Measurements from ENCODE around the gene ARHGAP1. TPM values are rescaled to one million over a fixed set of nuclear protein-coding genes. Genes with fewer than 3 reads are reported as not detected.

The ARHGAP1 gene
- total and polyA plus RNA-seq, 2 of the 4 experiments (the other 2 are of a cell fraction) = 46.6 to 78.8 TPM

DNA sequence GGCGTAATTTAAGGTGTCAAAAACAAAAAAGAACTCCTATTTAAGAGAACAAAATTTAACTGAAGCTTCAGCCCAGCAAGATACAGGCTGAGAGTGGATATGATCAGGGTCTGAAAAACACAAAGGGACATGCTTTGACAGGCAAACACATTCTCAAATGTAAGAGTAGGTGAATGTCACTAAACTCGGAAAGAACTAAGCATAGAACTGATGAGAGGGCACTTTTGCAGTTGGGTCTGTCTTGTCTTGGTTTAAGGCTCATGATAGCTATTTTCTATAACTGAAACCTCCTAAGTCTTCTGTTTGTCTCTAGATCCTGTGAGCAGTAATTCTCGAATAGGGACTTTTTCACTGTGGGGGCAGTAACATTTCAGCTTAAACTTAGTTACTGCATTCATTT is 45.6 kb upstream of the ARHGAP1 start:
- H3K9me1 ChIP-seq (ENCODE audit: insufficient read depth, low read length) = peaks cover 4% of the 10 kb centered on the region; the same call in 1 of the 2 replicates
- H3K9me3 ChIP-seq (ENCODE audit: control insufficient read depth, insufficient read depth, low read length) = no peaks in the 10 kb centered on the region
- no peak overlapping the region for H4K8ac ChIP-seq (ENCODE audit: low read depth in 2 of 2, low read length in 2 of 2)
- no peak overlapping the region for H4K91ac ChIP-seq (ENCODE audit: insufficient read depth, low read depth, low read length)
- H2AK9ac ChIP-seq (replicated peaks; ENCODE audit: low read depth, low read length, poor library complexity) = no peak overlapping the region
- no peak overlapping the region for H3K27ac ChIP-seq (ENCODE audit: insufficient read depth, low read length)
- no peak overlapping the region for H3K9ac ChIP-seq (ENCODE audit: low read depth, low read length)
- no peak overlapping the region for H3K4ac ChIP-seq (ENCODE audit: low read depth, low read length)
- no peak overlapping the region for H2AFZ ChIP-seq (replicated peaks; ENCODE audit: low read length, poor library complexity)
- peaks cover 64% of the 10 kb centered on the region for H3K36me3 ChIP-seq (ENCODE audit: control insufficient read depth, insufficient read depth, low read length)
- H3K79me1 ChIP-seq (ENCODE audit: low read depth in 1 of 2, low read length in 2 of 2) = peaks cover 0 to 3% of the 10 kb centered on the region in 2 experiments; a peak in 2 of 4 replicates
- H3K4me2 ChIP-seq (ENCODE audit: low read depth, low read length) = no peak overlapping the region
- TF ChIP-seq RCOR1 (IDR thresholded peaks at IDR 0.05; ENCODE audit: insufficient replicate concordance, low read length) = no peak
- TF ChIP-seq CHD1 (IDR thresholded peaks at IDR 0.05; ENCODE audit: low read depth, low read length) = no peak
- no peak for TF ChIP-seq RFX5 (IDR thresholded peaks at IDR 0.05; ENCODE audit: low read depth, low read length)
- TF ChIP-seq NFE2L2 (IDR thresholded peaks at IDR 0.05; ENCODE audit: low read depth, low read length) = no peak
- TF ChIP-seq MAZ (IDR thresholded peaks at IDR 0.05; ENCODE audit: borderline replicate concordance, low read depth, low read length) = no peak
- TF ChIP-seq FOS (IDR thresholded peaks at IDR 0.05; ENCODE audit: low read depth, low read length) = no peak
- TF ChIP-seq POLR2A (IDR thresholded peaks at IDR 0.05; ENCODE audit: low read depth, low read length) = no peak
- TF ChIP-seq SMC3 (IDR thresholded peaks at IDR 0.05; ENCODE audit: low read depth, low read length) = no peak
- no peak for TF ChIP-seq CEBPB (IDR thresholded peaks at IDR 0.05; ENCODE audit: low read depth, low read length)
- TF ChIP-seq, protein P1, sequence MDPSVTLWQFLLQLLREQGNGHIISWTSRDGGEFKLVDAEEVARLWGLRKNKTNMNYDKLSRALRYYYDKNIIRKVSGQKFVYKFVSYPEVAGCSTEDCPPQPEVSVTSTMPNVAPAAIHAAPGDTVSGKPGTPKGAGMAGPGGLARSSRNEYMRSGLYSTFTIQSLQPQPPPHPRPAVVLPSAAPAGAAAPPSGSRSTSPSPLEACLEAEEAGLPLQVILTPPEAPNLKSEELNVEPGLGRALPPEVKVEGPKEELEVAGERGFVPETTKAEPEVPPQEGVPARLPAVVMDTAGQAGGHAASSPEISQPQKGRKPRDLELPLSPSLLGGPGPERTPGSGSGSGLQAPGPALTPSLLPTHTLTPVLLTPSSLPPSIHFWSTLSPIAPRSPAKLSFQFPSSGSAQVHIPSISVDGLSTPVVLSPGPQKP (IDR thresholded peaks at IDR 0.05; ENCODE audit: borderline replicate concordance, low read depth, low read length) = no peak
- no peak for TF ChIP-seq BHLHE40 (IDR thresholded peaks at IDR 0.05; ENCODE audit: low read depth, low read length)
- TF ChIP-seq RAD21 (IDR thresholded peaks at IDR 0.05; ENCODE audit: low read length) = no peak
- TF ChIP-seq MAFK (IDR thresholded peaks at IDR 0.05; ENCODE audit: low read depth, low read length) = no peak
- TF ChIP-seq, protein P2, sequence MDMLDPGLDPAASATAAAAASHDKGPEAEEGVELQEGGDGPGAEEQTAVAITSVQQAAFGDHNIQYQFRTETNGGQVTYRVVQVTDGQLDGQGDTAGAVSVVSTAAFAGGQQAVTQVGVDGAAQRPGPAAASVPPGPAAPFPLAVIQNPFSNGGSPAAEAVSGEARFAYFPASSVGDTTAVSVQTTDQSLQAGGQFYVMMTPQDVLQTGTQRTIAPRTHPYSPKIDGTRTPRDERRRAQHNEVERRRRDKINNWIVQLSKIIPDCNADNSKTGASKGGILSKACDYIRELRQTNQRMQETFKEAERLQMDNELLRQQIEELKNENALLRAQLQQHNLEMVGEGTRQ (IDR thresholded peaks at IDR 0.05; ENCODE audit: low read depth, low read length) = no peak
- no peak for TF ChIP-seq MXI1 (IDR thresholded peaks at IDR 0.05; ENCODE audit: borderline replicate concordance, low read depth, low read length)
- TF ChIP-seq, protein P3, sequence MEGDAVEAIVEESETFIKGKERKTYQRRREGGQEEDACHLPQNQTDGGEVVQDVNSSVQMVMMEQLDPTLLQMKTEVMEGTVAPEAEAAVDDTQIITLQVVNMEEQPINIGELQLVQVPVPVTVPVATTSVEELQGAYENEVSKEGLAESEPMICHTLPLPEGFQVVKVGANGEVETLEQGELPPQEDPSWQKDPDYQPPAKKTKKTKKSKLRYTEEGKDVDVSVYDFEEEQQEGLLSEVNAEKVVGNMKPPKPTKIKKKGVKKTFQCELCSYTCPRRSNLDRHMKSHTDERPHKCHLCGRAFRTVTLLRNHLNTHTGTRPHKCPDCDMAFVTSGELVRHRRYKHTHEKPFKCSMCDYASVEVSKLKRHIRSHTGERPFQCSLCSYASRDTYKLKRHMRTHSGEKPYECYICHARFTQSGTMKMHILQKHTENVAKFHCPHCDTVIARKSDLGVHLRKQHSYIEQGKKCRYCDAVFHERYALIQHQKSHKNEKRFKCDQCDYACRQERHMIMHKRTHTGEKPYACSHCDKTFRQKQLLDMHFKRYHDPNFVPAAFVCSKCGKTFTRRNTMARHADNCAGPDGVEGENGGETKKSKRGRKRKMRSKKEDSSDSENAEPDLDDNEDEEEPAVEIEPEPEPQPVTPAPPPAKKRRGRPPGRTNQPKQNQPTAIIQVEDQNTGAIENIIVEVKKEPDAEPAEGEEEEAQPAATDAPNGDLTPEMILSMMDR (conservative IDR thresholded peaks at IDR 0.05; ENCODE audit: low read depth, low read length) = no peak
- H2BK5ac ChIP-seq (ENCODE audit: low read depth, low read length, poor library complexity, severe bottlenecking) = no peak overlapping the region
- no CpG with 5 or more reads among the region's 3 CpGs for WGBS, 2 experiments (ENCODE audit: extremely low coverage in 2 of 2, insufficient read length in 1 of 2)
- no peak overlapping the region for H4K5ac ChIP-seq (ENCODE audit: low read depth, low read length)
- H2AK5ac ChIP-seq (ENCODE audit: low read depth, low read length) = no peak overlapping the region
- H2BK120ac ChIP-seq (ENCODE audit: low read depth, low read length) = no peak overlapping the region
- no peak overlapping the region for H3K14ac ChIP-seq (replicated peaks; ENCODE audit: low read depth, low read length)
- DNase-seq (no peak), ATAC-seq (ENCODE audit: low read depth) (no peak)
- no peak overlapping the region for H2BK20ac ChIP-seq (ENCODE audit: low read depth, low read length)
- no peak overlapping the region for H3K23ac ChIP-seq (ENCODE audit: low read depth, low read length)
- H2BK15ac ChIP-seq (ENCODE audit: low read depth, low read length) = no peak overlapping the region
- no TSS peak for BruUV-seq (replicated peaks)
- ChIA-PET CTCF (no interaction called here), POLR2A (ENCODE audit: unreplicated experiment) (no interaction called here)
- H3K18ac ChIP-seq (ENCODE audit: low read depth, low read length) = no peak overlapping the region
- H3K56ac ChIP-seq (ENCODE audit: extremely low read depth, insufficient read depth, low read length) = no peak overlapping the region
- peaks cover 4% of the 10 kb centered on the region for H3K4me1 ChIP-seq (ENCODE audit: control insufficient read depth, insufficient read depth, low read length)
- intact Hi-C loops (cut with micrococcal nuclease) (loop anchor here (1.0 kb wide), 1 partner anchor 18 kb away; no protein-coding TSS in a partner anchor), in situ Hi-C loops (cut with MboI; ENCODE audit: low sequenced_read_pairs) (no loop called here), dilution Hi-C loops (cut with HindIII; ENCODE audit: low sequenced_read_pairs, unreplicated experiment) (no loop called here)
- H4K20me1 ChIP-seq (ENCODE audit: insufficient read depth, low read length) = peaks cover 3% of the 10 kb centered on the region; the same call in 1 of the 2 replicates
- H3K27me3 ChIP-seq (ENCODE audit: control insufficient read depth, insufficient read depth, low read length) = no peaks in the 10 kb centered on the region
- no peak overlapping the region for H3K4me3 ChIP-seq (ENCODE audit: insufficient read depth, low read depth, low read length)
